ENCODE measurements around the gene ZNF460.

ZNF460 gene

DNA sequence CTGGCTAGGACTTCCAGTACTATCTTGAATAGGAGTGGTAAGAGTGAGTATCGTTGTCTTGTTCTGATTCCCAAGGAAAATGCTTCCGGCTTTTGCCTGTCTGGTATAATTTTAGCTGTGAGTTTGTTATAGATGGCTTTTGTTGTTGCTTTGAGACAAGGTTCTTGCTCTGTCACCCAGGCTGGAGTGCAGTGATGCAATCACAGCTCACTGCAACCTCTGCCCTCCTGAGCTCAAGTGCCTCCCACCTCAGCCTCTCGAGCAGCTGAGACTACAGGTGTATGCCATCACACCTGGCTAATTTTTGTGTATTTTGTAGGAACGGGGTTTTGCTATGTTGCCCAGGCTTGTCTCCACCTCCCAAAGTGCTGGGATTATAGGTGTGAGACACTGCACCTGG, 33.9 kb downstream of the ZNF460 start:
- H3K4me2 ChIP-seq (ENCODE audit: low read depth, low read length) = no peak overlapping the region
- no peaks in the 10 kb centered on the region for H3K79me2 ChIP-seq (ENCODE audit: low read length)
- no peaks in the 10 kb centered on the region for H3F3A ChIP-seq (ENCODE audit: insufficient read depth, low read length)
- H3K9me2 ChIP-seq (replicated peaks; ENCODE audit: insufficient read depth, low read length) = no peaks in the 10 kb centered on the region
- TF ChIP-seq, protein P1, sequence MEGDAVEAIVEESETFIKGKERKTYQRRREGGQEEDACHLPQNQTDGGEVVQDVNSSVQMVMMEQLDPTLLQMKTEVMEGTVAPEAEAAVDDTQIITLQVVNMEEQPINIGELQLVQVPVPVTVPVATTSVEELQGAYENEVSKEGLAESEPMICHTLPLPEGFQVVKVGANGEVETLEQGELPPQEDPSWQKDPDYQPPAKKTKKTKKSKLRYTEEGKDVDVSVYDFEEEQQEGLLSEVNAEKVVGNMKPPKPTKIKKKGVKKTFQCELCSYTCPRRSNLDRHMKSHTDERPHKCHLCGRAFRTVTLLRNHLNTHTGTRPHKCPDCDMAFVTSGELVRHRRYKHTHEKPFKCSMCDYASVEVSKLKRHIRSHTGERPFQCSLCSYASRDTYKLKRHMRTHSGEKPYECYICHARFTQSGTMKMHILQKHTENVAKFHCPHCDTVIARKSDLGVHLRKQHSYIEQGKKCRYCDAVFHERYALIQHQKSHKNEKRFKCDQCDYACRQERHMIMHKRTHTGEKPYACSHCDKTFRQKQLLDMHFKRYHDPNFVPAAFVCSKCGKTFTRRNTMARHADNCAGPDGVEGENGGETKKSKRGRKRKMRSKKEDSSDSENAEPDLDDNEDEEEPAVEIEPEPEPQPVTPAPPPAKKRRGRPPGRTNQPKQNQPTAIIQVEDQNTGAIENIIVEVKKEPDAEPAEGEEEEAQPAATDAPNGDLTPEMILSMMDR (IDR thresholded peaks at IDR 0.05; ENCODE audit: low read length) = no peak
- no peak for TF ChIP-seq EZH2phosphoT487 (IDR thresholded peaks at IDR 0.05; ENCODE audit: low read length)
- TF ChIP-seq EZH2 (optimal IDR thresholded peaks at IDR 0.05; ENCODE audit: low read depth, low read length) = no peak
- H4K20me1 ChIP-seq (ENCODE audit: insufficient read depth, low read length) = no peaks in the 10 kb centered on the region
- no peak for DNase-seq
- H3K9me3 ChIP-seq (replicated peaks; ENCODE audit: insufficient read depth, low read length) = no peaks in the 10 kb centered on the region
- H3K4me3 ChIP-seq (ENCODE audit: low read length) = no peak overlapping the region
- no peak overlapping the region for H3K9ac ChIP-seq (ENCODE audit: low read length)
- no peak overlapping the region for H3K27ac ChIP-seq (ENCODE audit: low read length)
- H2AFZ ChIP-seq (ENCODE audit: low read length) = no peak overlapping the region
- no peaks in the 10 kb centered on the region for H3K4me1 ChIP-seq (ENCODE audit: low read length)
- no peaks in the 10 kb centered on the region for H3K27me3 ChIP-seq (replicated peaks; ENCODE audit: insufficient read depth, low read length)
- no peaks in the 10 kb centered on the region for H3K36me3 ChIP-seq (replicated peaks; ENCODE audit: insufficient read depth, low read length)

DNA sequence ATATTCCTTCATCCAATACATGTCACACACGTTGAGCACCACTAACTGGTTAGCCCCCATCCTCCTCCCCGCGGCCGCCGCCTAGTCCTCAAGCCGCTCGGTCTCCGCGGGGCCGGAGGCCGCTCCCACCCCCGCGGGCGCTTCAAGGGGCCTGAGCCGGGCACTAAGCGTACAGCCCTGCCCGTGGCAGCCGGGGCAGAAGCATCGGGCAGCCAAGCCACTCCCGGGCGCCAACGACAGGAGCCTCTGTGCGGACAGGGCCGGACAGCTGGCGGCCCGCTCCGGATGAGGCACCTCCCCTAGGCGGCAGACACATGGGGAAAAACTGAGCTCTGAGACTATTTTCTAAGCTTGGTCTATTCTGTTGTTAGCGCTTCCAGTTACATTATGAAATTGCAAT, 37.2 kb downstream of the ZNF460 start:
- Histone ChIP-seq H3F3A (ENCODE audit: insufficient read depth, low read length) (no peaks in the 10 kb centered on the region), H3K36me3 (replicated peaks; ENCODE audit: insufficient read depth, low read length) (no peaks in the 10 kb centered on the region; the same call in 1 of the 2 replicates), H4K20me1 (ENCODE audit: insufficient read depth, low read length) (no peaks in the 10 kb centered on the region), H3K4me2 (ENCODE audit: low read depth, low read length) (no peak overlapping the region), H3K79me2 (ENCODE audit: low read length) (peaks cover 21% of the 10 kb centered on the region), H2AFZ (ENCODE audit: low read length) (no peak overlapping the region), H3K27me3 (replicated peaks; ENCODE audit: insufficient read depth, low read length) (no peaks in the 10 kb centered on the region), H3K27ac (ENCODE audit: low read length) (no peak overlapping the region), H3K4me1 (ENCODE audit: low read length) (peaks cover 12% of the 10 kb centered on the region), H3K9me3 (replicated peaks; ENCODE audit: insufficient read depth, low read length) (no peaks in the 10 kb centered on the region), H3K4me3 (ENCODE audit: low read length) (no peak overlapping the region), H3K9me2 (replicated peaks; ENCODE audit: insufficient read depth, low read length) (no peaks in the 10 kb centered on the region), H3K9ac (ENCODE audit: low read length) (no peak overlapping the region)
- TF ChIP-seq EZH2 (optimal IDR thresholded peaks at IDR 0.05; ENCODE audit: low read depth, low read length) (no peak), EZH2phosphoT487 (IDR thresholded peaks at IDR 0.05; ENCODE audit: low read length) (no peak)
- TF ChIP-seq, protein P1 (IDR thresholded peaks at IDR 0.05; ENCODE audit: low read length) = no peak
- no peak for DNase-seq

DNA sequence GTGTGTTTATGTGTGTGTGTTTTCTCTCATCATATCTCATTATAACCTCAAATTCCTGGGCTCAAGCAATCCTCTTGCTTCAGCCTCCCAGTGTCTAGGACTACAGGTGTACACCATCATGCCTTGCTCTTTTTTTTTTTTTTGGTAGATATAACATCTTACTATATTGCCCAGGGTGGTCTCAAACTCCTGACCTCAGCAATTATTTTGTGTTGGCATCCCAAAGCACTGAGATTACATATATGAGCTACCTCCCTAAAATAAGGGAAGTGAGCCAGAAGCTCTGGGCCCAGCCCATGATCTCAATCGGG, 39.5 kb downstream of the ZNF460 start:
- H4K20me1 ChIP-seq (ENCODE audit: insufficient read depth, low read length) = no peaks in the 10 kb centered on the region
- peak overlapping the region; percentile 91 for H3K4me3 ChIP-seq (ENCODE audit: low read length)
- TF ChIP-seq, protein P1 (IDR thresholded peaks at IDR 0.05; ENCODE audit: low read length) = no peak
- no peak for TF ChIP-seq EZH2phosphoT487 (IDR thresholded peaks at IDR 0.05; ENCODE audit: low read length)
- no peak for TF ChIP-seq EZH2 (optimal IDR thresholded peaks at IDR 0.05; ENCODE audit: low read depth, low read length)
- H3K9me3 ChIP-seq (replicated peaks; ENCODE audit: insufficient read depth, low read length) = no peaks in the 10 kb centered on the region
- H3K27me3 ChIP-seq (replicated peaks; ENCODE audit: insufficient read depth, low read length) = no peaks in the 10 kb centered on the region
- no peaks in the 10 kb centered on the region; the same call in 1 of the 2 replicates for H3K36me3 ChIP-seq (replicated peaks; ENCODE audit: insufficient read depth, low read length)
- H3K9me2 ChIP-seq (replicated peaks; ENCODE audit: insufficient read depth, low read length) = no peaks in the 10 kb centered on the region
- peak overlapping the region; percentile 85 for H2AFZ ChIP-seq (ENCODE audit: low read length)
- H3K27ac ChIP-seq (ENCODE audit: low read length) = peak overlapping the region; percentile 47; the same call in 1 of the 2 replicates
- no peak for DNase-seq
- no peaks in the 10 kb centered on the region for H3F3A ChIP-seq (ENCODE audit: insufficient read depth, low read length)
- peak overlapping the region; percentile 98; the same call in 1 of the 2 replicates for H3K9ac ChIP-seq (ENCODE audit: low read length)
- peaks cover 26% of the 10 kb centered on the region for H3K79me2 ChIP-seq (ENCODE audit: low read length)
- peaks cover 12% of the 10 kb centered on the region for H3K4me1 ChIP-seq (ENCODE audit: low read length)
- H3K4me2 ChIP-seq (ENCODE audit: low read depth, low read length) = peak overlapping the region; percentile 54
